ENCODE measurements around the gene SHISA4.
"Not testable (repeated sequence)": the region's sequence is repeated elsewhere in the genome, so short reads cannot be mapped to it uniquely, and the experiment has no call there.

The SHISA4 gene

GRCh38 chr1:201899683-201900429 lies 11.2 kb downstream of the SHISA4 start:
- DNase-seq, result no peak

- DNase-seq, result no peak
Measured at GRCh38 chr1:201900476-201900875, 11.8 kb downstream of the SHISA4 start.

- DNase-seq, result not testable (repeated sequence)
Measured at GRCh38 chr1:201901036-201901435, 12.3 kb downstream of the SHISA4 start.

- no peak for DNase-seq
Measured at GRCh38 chr1:201902198-201902597, 13.5 kb downstream of the SHISA4 start.

- no peak for DNase-seq
Measured at GRCh38 chr1:201903135-201903534, 14.4 kb downstream of the SHISA4 start.

GRCh38 chr1:201904579-201904978 lies 15.9 kb downstream of the SHISA4 start:
- no peak for DNase-seq

GRCh38 chr1:201905234-201905890 lies 16.7 kb downstream of the SHISA4 start:
- DNase-seq, result no peak

- DNase-seq, result no peak
Measured at GRCh38 chr1:201906336-201906735, 17.6 kb downstream of the SHISA4 start.

GRCh38 chr1:201907621-201908020 lies 18.9 kb downstream of the SHISA4 start:
- no peak for DNase-seq

- no peak for DNase-seq
Measured at GRCh38 chr1:201911826-201912571, 23.3 kb downstream of the SHISA4 start.

- no peak for DNase-seq
Measured at GRCh38 chr1:201912832-201913231, 24.1 kb downstream of the SHISA4 start.

- no peak for DNase-seq
Measured at GRCh38 chr1:201914456-201915235, 25.9 kb downstream of the SHISA4 start.

GRCh38 chr1:201916649-201917249 lies 28.1 kb downstream of the SHISA4 start:
- peak; percentile 23 for DNase-seq

GRCh38 chr1:201917362-201918033 lies 28.8 kb downstream of the SHISA4 start:
- DNase-seq, result no peak

GRCh38 chr1:201918343-201918742 lies 29.6 kb downstream of the SHISA4 start:
- no peak for DNase-seq

GRCh38 chr1:201921952-201922558 lies 33.4 kb downstream of the SHISA4 start:
- no peak for DNase-seq

- no peak for DNase-seq
Measured at GRCh38 chr1:201925301-201925567, 36.5 kb downstream of the SHISA4 start.

- DNase-seq, result no peak
Measured at GRCh38 chr1:201925981-201926645, 37.4 kb downstream of the SHISA4 start.

GRCh38 chr1:201928266-201928665 lies 39.6 kb downstream of the SHISA4 start:
- DNase-seq, result no peak

GRCh38 chr1:201930137-201930536 lies 41.4 kb downstream of the SHISA4 start:
- DNase-seq, result no peak

- no peak for DNase-seq
Measured at GRCh38 chr1:201930803-201931202, 42.1 kb downstream of the SHISA4 start.

Measured in NCI-H510A (cell line).